K562 (cell line): Measurements from ENCODE around the gene PPT1. TPM values are rescaled to one million over a fixed set of nuclear protein-coding genes. Genes with fewer than 3 reads are reported as not detected.

Experiments
- FOXK2 ChIP-seq, 2 experiments: fragments of 450-650 bp; IDR thresholded peaks in 1 of 2; conservative IDR thresholded peaks in 1 of 2; 2 replicates each; pipeline ENCODE4 v1.6.1; 2016; ENCODE audit warnings: low read depth in 2 of 2, mild to moderate bottlenecking in 1 of 2
- MCM7 ChIP-seq, 2 experiments: fragments of 450-650 bp; IDR thresholded peaks; 2 replicates each; pipeline ENCODE4 v1.6.1; 2016 to 2018
- MEIS2 ChIP-seq: fragments of 450-650 bp; IDR thresholded peaks from 2 replicates; pipeline ENCODE4 v1.6.1; 2014; ENCODE audit warnings: mild to moderate bottlenecking; ENCODE audit not compliant: partially characterized antibody
- MXD1 ChIP-seq: fragments of 250-450 bp; sonication (Bioruptor Pico); IDR thresholded peaks from 2 replicates; pipeline ENCODE4 v1.8.0; 2021; ENCODE audit warnings: borderline replicate concordance, mild to moderate bottlenecking, moderate library complexity; ENCODE audit not compliant: poor library complexity, severe bottlenecking
- NR2F6 ChIP-seq: fragments of 450-650 bp; formaldehyde crosslinking; IDR thresholded peaks from 2 replicates; pipeline ENCODE4 v1.4.0; 2020; ENCODE audit warnings: mild to moderate bottlenecking
- POU5F1 ChIP-seq: fragments of 150-350 bp; IDR thresholded peaks from 2 replicates; pipeline ENCODE4 v1.6.1; 2014; ENCODE audit warnings: borderline replicate concordance, low read length, low read depth, mild to moderate bottlenecking; ENCODE audit not compliant: partially characterized antibody
- SMARCA4 ChIP-seq: fragments of 450-650 bp; IDR thresholded peaks from 2 replicates; pipeline ENCODE4 v1.6.1; 2016
- YBX1 ChIP-seq: fragments of 450-650 bp; IDR thresholded peaks from 2 replicates; pipeline ENCODE4 v1.7.1; 2016; ENCODE audit warnings: mild to moderate bottlenecking
- ZFX ChIP-seq: sonication (generic); formaldehyde crosslinking; IDR thresholded peaks from 2 replicates; pipeline ENCODE4 v1.8.0; 2022; ENCODE audit warnings: mild to moderate bottlenecking, missing genetic modification reagents, moderate library complexity
- ZNF830 ChIP-seq: fragments of 250-450 bp; sonication (Bioruptor Pico); IDR thresholded peaks from 2 replicates; pipeline ENCODE4 v1.5.0; 2021; ENCODE audit warnings: mild to moderate bottlenecking
- polyA plus RNA-seq, 8 experiments: library from polyadenylated mRNA; depleted of rRNA in 4 of 8; stranded (reverse) in 5 of 8; unstranded in 3 of 8; fragments of >200 nt; fragmentation: Nextera tagmentation in 2 of 8; fragmentation: Illumina TruSeq in 1 of 8; extraction: Ambion mirVana in 2 of 8; extraction: Trizol in 1 of 8; gene quantifications; 2 replicates each; pipeline versions ENCODE4 v1.2.1 to v1.2.3, GENCODE V29; 2011 to 2014; ENCODE audit warnings: inconsistent platforms in 1 of 8, missing spikeins in 1 of 8
- total RNA-seq, 7 experiments: library from RNA; depleted of rRNA in 6 of 7; stranded (reverse); fragments of >200 nt in 6 of 7; fragmentation: Illumina TruSeq in 2 of 7; extraction: Trizol in 2 of 7; gene quantifications; 2 replicates each; pipeline versions ENCODE4 v1.2.1 to v1.2.3, GENCODE V29; 2011 to 2021; ENCODE audit warnings: low replicate concordance in 1 of 7
- TF ChIP-seq, protein P1 (sequence below): fragments of 250-450 bp; sonication (Bioruptor Pico); IDR thresholded peaks from 2 replicates; pipeline ENCODE4 v1.5.0; 2020; ENCODE audit warnings: mild to moderate bottlenecking, borderline replicate concordance
- TF ChIP-seq, protein P2 (sequence below), 2 experiments: fragments of 450-650 bp; IDR thresholded peaks; 2 replicates each; pipeline ENCODE4 v1.6.1; 2016; ENCODE audit warnings: mild to moderate bottlenecking in 2 of 2, borderline replicate concordance in 1 of 2, low read depth in 1 of 2, moderate library complexity in 1 of 2
- TF ChIP-seq, protein P3 (sequence below): fragments of 450-650 bp; formaldehyde crosslinking; IDR thresholded peaks from 2 replicates; pipeline ENCODE4 v1.4.0; 2022; ENCODE audit warnings: missing genetic modification characterization
- TF ChIP-seq, protein P4 (sequence below): fragments of 250-450 bp; sonication (Bioruptor Pico); IDR thresholded peaks from 2 replicates; pipeline ENCODE4 v1.4.0; 2020; ENCODE audit warnings: mild to moderate bottlenecking

PPT1 gene
- total and polyA plus RNA-seq, 9 of the 15 experiments (the other 6 are each of a cell fraction or from before 2014, with no cell fraction given): 72.2 to 285 (median 143) TPM

DNA sequence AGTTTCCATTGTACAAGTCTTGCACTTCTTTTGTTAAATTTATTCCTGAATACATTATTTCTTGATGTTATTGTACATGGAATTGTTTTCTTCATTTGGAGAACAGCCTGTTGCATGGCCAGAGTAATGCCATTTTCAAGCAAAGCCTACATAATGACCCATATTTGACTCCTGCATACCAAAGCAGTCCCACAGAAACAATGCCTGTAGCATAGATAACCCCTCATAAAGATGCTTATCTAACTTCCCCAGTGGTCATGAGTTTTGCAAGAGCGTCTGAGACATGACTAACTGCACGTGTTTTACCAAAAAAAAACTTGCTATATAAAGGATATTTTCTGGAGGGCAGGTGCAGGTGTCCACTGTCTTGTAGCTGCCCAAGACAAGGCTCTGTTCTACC is 33.8 kb upstream of the PPT1 start (continued):
- TF ChIP-seq ZFX (CRISPR knock-in tag): no peak
- TF ChIP-seq NR2F6: no peak
- no peak for TF ChIP-seq MXD1 (CRISPR knock-in tag)
- peak; percentile 54; the same call in 1 of the 2 replicates for TF ChIP-seq SMARCA4
- no peak for TF ChIP-seq ZNF830 (CRISPR knock-in tag)
- peak; percentile 15 for TF ChIP-seq MEIS2
- TF ChIP-seq, protein P1, sequence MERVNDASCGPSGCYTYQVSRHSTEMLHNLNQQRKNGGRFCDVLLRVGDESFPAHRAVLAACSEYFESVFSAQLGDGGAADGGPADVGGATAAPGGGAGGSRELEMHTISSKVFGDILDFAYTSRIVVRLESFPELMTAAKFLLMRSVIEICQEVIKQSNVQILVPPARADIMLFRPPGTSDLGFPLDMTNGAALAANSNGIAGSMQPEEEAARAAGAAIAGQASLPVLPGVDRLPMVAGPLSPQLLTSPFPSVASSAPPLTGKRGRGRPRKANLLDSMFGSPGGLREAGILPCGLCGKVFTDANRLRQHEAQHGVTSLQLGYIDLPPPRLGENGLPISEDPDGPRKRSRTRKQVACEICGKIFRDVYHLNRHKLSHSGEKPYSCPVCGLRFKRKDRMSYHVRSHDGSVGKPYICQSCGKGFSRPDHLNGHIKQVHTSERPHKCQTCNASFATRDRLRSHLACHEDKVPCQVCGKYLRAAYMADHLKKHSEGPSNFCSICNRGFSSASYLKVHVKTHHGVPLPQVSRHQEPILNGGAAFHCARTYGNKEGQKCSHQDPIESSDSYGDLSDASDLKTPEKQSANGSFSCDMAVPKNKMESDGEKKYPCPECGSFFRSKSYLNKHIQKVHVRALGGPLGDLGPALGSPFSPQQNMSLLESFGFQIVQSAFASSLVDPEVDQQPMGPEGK (CRISPR knock-in tag): no peak
- no peak for TF ChIP-seq POU5F1
- TF ChIP-seq, protein P2, sequence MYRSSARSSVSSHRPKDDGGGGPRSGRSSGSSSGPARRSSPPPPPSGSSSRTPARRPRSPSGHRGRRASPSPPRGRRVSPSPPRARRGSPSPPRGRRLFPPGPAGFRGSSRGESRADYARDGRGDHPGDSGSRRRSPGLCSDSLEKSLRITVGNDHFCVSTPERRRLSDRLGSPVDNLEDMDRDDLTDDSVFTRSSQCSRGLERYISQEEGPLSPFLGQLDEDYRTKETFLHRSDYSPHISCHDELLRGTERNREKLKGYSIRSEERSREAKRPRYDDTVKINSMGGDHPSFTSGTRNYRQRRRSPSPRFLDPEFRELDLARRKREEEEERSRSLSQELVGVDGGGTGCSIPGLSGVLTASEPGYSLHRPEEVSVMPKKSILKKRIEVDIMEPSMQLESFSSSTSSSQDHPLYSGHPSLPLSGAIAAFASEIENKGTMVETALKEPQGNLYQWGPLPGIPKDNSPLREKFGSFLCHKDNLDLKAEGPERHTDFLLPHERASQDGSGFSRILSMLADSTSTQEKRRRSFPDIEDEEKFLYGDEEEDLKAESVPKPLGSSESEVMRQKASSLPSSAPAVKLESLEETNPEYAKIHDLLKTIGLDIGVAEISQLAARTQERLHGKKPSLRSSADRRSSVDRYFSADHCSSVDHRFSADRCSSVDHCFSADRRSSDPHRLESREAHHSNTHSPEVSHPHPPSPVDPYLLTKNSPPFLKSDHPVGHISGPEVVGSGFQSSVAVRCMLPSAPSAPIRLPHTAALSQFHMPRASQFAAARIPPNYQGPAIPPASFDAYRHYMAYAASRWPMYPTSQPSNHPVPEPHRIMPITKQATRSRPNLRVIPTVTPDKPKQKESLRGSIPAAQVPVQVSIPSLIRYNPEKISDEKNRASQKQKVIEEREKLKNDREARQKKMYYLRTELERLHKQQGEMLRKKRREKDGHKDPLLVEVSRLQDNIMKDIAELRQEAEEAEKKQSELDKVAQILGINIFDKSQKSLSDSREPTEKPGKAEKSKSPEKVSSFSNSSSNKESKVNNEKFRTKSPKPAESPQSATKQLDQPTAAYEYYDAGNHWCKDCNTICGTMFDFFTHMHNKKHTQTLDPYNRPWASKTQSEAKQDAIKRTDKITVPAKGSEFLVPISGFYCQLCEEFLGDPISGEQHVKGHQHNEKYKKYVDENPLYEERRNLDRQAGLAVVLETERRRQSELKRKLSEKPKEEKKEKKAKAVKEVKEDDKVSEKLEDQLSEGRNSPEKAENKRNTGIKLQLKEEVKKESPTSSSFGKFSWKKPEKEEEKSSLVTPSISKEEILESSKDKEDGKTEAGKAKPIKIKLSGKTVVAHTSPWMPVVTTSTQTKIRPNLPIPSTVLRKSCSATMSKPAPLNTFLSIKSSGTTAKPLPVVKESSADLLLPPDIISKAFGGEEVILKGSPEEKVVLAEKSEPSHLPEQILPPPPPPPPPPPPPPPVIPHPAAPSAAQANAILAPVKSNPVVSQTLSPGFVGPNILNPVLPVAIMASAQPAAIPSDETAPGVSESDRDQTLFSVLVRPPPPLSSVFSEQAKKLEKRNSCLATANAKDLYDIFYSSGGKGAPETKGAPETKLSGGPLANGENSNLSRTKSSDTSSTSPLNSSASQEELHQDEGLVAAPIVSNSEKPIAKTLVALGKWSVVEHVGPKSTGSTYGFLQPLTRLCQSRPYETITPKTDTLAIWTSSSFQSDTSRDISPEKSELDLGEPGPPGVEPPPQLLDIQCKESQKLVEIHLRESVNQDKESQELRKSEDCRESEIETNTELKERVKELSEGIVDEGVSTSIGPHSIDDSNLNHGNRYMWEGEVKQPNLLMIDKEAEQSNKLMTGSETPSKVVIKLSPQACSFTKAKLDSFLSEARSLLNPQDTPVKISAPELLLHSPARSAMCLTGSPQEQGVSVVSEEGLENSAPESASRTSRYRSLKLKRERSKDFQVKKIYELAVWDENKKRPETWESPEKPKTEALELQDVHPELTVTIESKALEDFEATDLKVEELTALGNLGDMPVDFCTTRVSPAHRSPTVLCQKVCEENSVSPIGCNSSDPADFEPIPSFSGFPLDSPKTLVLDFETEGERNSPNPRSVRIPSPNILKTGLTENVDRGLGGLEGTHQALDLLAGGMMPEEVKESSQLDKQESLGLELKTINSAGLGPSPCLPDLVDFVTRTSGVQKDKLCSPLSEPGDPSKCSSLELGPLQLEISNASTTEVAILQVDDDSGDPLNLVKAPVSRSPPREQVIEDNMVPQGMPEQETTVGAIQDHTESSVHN (IDR thresholded peaks at IDR 0.05; ENCODE audit: borderline replicate concordance in 1 of 2, low read depth in 1 of 2): no peak
- TF ChIP-seq, protein P3, sequence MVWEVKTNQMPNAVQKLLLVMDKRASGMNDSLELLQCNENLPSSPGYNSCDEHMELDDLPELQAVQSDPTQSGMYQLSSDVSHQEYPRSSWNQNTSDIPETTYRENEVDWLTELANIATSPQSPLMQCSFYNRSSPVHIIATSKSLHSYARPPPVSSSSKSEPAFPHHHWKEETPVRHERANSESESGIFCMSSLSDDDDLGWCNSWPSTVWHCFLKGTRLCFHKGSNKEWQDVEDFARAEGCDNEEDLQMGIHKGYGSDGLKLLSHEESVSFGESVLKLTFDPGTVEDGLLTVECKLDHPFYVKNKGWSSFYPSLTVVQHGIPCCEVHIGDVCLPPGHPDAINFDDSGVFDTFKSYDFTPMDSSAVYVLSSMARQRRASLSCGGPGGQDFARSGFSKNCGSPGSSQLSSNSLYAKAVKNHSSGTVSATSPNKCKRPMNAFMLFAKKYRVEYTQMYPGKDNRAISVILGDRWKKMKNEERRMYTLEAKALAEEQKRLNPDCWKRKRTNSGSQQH (CRISPR knock-in tag): no peak
- TF ChIP-seq MCM7 (IDR thresholded peaks at IDR 0.05): no peak
- TF ChIP-seq, protein P4, sequence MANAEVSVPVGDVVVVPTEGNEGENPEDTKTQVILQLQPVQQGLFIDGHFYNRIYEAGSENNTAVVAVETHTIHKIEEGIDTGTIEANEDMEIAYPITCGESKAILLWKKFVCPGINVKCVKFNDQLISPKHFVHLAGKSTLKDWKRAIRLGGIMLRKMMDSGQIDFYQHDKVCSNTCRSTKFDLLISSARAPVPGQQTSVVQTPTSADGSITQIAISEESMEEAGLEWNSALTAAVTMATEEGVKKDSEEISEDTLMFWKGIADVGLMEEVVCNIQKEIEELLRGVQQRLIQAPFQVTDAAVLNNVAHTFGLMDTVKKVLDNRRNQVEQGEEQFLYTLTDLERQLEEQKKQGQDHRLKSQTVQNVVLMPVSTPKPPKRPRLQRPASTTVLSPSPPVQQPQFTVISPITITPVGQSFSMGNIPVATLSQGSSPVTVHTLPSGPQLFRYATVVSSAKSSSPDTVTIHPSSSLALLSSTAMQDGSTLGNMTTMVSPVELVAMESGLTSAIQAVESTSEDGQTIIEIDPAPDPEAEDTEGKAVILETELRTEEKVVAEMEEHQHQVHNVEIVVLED (CRISPR knock-in tag): no peak
- no peak for TF ChIP-seq YBX1
- no peak for TF ChIP-seq FOXK2 (conservative IDR thresholded peaks at IDR 0.05 in 1 of 2, IDR thresholded peaks at IDR 0.05 in 1 of 2; ENCODE audit: low read depth in 2 of 2)
